ENCODE measurements around the gene FKBP14.

FKBP14 gene

DNA sequence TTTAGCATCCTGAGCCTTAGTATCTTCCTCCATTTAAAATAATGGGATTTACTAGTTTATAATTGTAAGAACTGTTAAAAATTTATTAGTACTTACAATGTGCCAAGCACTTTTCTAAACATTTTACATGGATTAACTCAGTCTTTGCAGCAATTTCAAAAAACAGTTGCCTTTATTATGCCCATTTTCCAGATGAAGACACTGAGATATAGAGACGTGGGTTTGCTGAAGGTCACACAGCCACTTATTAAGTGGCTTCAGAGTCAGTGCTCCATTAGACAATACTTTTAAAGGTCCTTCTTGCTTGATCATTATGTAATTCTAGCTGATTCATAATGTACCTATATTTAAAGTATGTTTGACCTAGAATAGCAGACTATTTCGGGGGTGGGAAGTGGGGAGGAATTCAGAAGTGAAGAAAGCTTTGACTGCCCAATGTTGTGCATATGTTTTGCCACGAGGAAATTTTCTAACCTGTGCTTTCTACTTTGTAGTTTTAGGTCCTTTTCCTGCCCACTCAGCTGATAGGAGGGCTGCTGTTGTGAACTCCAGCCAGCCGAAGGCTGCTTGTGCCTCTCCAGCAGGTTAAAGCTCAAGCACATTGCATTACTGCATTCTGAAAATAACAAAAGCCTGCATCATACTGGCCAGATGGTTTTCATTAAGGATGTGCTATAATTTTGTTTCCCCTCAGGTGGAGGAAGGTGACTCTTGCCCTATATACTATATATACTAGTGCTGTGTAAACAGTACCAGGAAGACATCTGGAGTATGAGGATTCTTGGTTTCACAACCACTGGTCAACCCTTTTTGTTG lies 6.0 kb upstream of the FKBP14 start:
- no peak for DNase-seq

DNA sequence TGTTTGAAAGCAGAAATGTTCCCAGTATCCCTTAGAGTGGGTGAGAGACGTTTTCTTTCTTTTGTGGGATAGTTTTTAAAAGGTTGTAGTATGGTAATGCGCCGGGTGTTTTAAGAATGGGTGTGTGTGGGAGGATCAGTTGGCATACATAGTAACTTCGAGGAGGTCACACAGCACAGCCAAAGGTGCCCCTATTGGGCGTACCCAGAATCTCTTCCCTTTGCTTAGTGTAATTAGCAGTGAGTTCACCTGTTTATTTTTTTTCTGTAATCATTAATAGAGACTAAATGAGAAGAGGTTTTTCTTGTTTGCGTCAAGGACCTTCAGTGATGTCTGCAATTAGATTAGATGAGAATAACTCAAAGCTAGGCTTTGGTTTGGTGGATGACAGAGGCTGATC lies 3.2 kb upstream of the FKBP14 start:
- DNase-seq = peak; percentile 28

- peak; percentile 33 for DNase-seq
Measured at GRCh38 chr7:30028749-30029635, 2.5 kb upstream of the FKBP14 start.

GRCh38 chr7:30028216-30028748 lies 1.8 kb upstream of the FKBP14 start, which contains the start of gene PLEKHA8:
Gene PLEKHA8, plus strand, starts transcription at chr7:30028412. Its CDS starts 351 bp downstream, at chr7:30028763.
- DNase-seq = peak; percentile 88

- no peak for DNase-seq
Measured at GRCh38 chr7:30027740-30028215, 1.3 kb upstream of the FKBP14 start.

- peak; percentile 49 for DNase-seq
Measured at GRCh38 chr7:30027065-30027456, 559 bp upstream of the FKBP14 start.

GRCh38 chr7:30023524-30023923 lies 3.0 kb downstream of the FKBP14 start:
- no peak for DNase-seq

DNA sequence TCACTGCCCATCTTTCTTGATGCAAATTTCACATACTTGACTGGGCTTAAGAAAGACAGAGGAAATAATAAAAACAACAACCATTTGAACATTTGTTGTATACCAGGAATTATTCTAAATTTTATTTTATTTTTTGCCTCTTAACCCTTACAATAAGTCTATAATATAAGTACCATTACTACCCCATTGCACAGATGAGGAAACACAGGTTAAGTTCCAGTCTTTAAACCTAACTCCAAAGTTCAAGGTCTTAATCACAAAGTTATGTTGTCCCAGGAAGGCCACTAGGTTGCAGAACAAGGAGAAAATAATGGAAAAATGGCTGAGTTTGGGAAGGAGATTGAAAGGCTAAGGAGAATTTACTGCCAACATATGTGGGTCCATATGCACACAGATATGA lies 3.5 kb downstream of the FKBP14 start:
- no peak for DNase-seq

GRCh38 chr7:30020535-30020934 lies 6.0 kb downstream of the FKBP14 start:
- DNase-seq = no peak

- DNase-seq = no peak
Measured at GRCh38 chr7:30019960-30020359, 6.5 kb downstream of the FKBP14 start.

- no peak for DNase-seq
Measured at GRCh38 chr7:30019387-30019786, 7.1 kb downstream of the FKBP14 start.

DNA sequence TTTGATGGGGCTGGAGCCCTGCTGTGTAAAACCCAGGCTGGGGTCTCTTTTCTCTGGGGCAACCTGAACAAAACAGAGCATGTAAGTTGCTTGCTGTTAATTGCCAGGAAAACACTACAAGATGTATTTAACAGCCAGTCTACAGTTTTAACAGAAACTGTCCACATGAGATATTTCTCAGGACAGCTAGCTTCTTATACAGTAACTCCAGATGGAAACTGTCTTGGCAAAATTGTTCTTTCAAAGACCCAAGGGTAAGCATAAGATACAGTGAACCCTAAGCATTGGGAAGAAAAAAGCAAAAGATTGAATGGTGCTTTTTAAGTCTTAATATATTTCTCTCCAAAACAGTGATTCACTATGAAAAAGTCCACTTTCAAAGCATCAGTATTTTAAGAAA lies 8.1 kb downstream of the FKBP14 start:
- DNase-seq = no peak

DNA sequence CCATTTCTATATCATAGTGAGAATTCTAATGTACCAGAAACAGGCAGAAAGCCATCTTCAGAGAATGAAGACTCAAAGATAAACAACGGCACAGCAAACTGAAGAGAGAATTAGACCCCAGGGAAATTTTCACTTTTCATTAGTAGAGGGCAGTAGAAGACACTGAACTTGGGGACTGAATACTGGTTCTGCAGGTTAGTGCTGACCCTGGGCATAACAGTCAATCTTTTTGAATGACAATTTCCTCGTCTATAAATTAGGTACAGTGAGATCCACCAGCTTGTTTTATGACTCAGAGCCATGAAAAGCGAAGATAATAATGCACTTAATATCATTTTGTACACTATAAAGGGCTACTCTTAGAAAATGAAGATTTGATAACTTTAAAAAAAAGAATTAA lies 13.7 kb downstream of the FKBP14 start:
- no peak for DNase-seq

- no peak for DNase-seq
Measured at GRCh38 chr7:30010021-30010420, 16.5 kb downstream of the FKBP14 start.

DNA sequence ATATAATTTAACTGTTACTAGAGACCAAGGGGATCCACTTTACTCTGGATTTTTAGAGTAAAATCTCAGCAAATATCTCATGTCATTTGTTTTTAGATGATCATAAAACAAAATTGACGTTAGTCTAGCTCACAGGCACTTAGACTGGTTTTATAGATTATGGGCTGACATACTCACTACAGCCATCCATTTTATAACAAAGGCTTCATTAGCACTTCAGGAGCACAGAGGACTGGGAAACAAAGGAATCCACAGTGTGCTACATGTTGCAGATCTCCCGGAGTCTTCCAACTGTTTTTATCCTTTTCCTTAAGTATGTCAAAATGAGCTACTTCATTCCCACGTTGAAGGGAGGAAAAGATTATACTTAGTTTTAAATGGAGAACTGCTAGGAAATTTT lies 21.0 kb downstream of the FKBP14 start:
- DNase-seq = no peak

- no peak for DNase-seq
Measured at GRCh38 chr7:30003098-30003497, 23.4 kb downstream of the FKBP14 start.

DNA sequence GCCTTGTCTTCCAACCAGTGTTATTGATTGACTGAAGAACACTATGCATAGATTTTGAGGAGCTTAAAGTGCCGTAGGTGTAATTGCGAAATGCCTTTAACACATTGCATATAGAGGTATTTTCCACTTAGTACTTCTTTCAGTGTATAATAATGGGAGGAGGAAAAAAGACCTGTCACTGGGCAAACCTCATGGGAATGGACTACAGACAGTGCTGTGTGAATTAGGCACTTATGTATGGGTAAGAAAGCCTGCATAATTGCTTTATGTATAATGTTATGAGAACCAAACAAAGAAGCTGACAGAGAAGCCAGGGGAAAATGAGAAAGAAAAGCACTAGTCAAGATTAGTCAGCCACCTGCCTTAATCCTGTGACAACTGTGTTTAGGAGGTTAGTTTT lies 24.5 kb downstream of the FKBP14 start:
- no peak for DNase-seq

DNA sequence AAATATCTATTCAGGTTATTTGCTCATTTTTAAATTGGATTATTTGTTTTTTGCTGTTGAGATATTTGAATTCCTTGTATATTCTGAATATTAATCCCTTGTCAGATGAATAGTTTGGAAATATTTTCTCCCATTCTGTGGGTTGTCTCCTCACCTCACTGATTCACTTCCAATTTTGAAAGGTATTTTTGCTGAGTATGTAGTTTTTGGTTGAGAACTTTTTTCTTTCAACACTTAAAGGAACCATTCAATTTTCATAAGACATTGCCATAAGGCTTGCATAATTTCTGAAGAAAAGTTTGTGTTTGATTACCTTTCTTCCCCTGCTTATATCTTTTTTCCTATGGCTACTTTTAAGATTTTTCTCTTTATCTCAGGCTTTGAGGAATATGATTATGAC lies 28.0 kb downstream of the FKBP14 start:
- DNase-seq = no peak

- no peak for DNase-seq
Measured at GRCh38 chr7:29996321-29996720, 30.2 kb downstream of the FKBP14 start.

DNA sequence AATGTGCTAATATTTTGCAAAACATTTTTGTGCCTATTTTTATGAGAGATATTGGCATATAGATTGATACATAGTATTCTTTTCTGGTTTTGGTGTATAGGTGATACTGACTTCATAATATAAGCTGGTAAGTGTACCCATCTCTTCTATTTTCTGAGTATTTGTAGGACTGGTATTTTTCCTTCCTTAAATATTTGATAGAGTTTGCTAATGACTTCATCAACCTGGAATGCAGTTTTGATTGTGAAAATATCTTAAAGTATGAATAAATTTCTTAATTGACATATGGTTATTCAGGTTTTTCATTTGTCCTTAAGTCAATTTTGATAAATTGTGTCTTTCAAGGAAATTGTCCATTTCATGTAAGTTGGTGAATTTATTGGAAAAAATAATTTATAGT lies 30.9 kb downstream of the FKBP14 start:
- no peak for DNase-seq

DNA sequence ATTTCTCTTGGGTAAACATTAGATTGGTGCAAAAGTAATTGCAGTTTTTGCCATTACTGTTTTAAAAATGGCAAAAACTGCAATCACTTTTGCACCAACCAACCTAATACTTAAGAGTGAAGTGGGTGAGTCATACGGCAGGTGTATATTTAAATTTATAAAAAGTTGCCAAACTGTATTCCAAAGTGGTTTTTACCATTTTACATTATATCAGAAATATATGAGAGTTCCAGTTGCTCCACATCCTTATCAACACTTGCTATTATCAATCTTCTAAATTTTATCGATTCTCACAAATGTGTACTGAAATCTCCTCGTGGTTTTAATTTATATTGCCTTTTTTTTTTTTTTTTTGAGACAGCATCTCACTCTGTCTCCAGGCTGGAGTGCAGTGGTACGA lies 33.4 kb downstream of the FKBP14 start:
- DNase-seq = no peak

GRCh38 chr7:29991937-29992336 lies 34.6 kb downstream of the FKBP14 start:
- DNase-seq = no peak

DNA sequence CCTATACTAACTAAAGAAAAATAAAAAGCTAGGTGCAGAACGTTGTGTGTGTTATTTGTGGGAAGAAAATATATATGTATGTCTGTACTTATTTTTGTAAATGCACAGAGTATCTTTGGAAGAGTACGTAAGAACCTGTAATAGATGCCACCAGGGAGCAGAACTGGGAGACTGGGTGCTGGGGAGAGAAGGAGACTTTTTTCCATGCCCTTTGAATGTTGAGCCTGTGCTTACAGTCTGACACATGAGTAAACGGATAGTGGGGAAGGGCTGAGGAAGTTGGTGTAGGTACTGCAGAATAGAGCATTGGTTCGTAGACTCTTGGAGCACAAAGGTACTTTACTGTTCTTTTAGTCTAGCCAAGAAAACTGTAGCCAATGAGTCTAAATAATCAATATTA lies 35.6 kb downstream of the FKBP14 start:
- no peak for DNase-seq

All from CD4-positive, alpha-beta T cell treated with Interleukin-6 for 4 hours (primary cell).